HCT116 (cell line): ENCODE data around the gene CHST3. TPM values are rescaled to one million over a fixed set of nuclear protein-coding genes. Genes with fewer than 3 reads are reported as not detected.

Experiments used
- ATAC-seq: fragments of 200-7000 bp; cut with Tn5 transposase; 2 replicates; pipeline ENCODE4 v1.9.1; 2020; ENCODE audit warnings: mild to moderate bottlenecking, moderate library complexity
- BruUV-seq: library from RNA; stranded (reverse); fragments of 400-500 nt; replicated peaks from 2 replicates; lab custom pipeline; 2021; lab: Mats Ljungman, UMichigan
- CTCF ChIA-PET: fragments of 300-600 bp; sonication (Branson Sonifier 250); formaldehyde crosslinking; loops from one replicate; lab custom pipeline; 2021; ENCODE audit warnings: antibody characterized with exemption; lab: Charles Lee
- POLR2A ChIA-PET: fragments of 300-600, 350-600 bp; sonication (Branson Sonifier 250); formaldehyde crosslinking; loops from one replicate; lab custom pipeline; 2021; ENCODE audit warnings: antibody characterized with exemption; lab: Charles Lee
- RAD21 ChIA-PET, 2 experiments: fragments of 300-600 bp; sonication (Branson Sonifier 250); formaldehyde crosslinking; loops; one replicate each; lab custom pipeline; 2023; ENCODE audit warnings: low total read pairs in 2 of 2; ENCODE audit not compliant: uncharacterized antibody in 2 of 2, unreplicated experiment in 2 of 2, low non-redundant PET in 1 of 2; lab: Charles Lee
- DNase-seq: peaks from one replicate; pipeline ENCODE4 v3.0.0-alpha.2; 2010; ENCODE audit warnings: low read depth, low spot score
- H2AFZ ChIP-seq: fragments of 200-600 bp; shearing (Covaris generic), sonication (generic); 2 replicates; pipeline ENCODE4 v1.6.1; 2017; ENCODE audit warnings: low read depth, mixed run types, mixed read lengths, antibody characterized with exemption, low read length; ENCODE audit not compliant: poor library complexity, severe bottlenecking
- H3K27ac ChIP-seq: 2 replicates; pipeline ENCODE4 v1.5.1; 2012; ENCODE audit warnings: low read depth, low read length
- H3K27me3 ChIP-seq: fragments of 200-600 bp; sonication (generic); 2 replicates; pipeline ENCODE4 v1.6.1; 2016; ENCODE audit warnings: mixed run types, low read length, mixed read lengths; ENCODE audit not compliant: insufficient read depth
- H3K36me3 ChIP-seq, 2 experiments: fragments of 200-500 bp in 1 of 2; fragments of 200-600 bp in 1 of 2; sonication (Bioruptor generic) in 1 of 2; sonication (generic) in 1 of 2; 2 replicates each; pipeline versions ENCODE4 v1.5.1 to v1.6.1; 2014 to 2016; ENCODE audit warnings: low read length in 2 of 2, inconsistent platforms in 1 of 2, mixed read lengths in 1 of 2, mixed run types in 1 of 2; ENCODE audit not compliant: insufficient read depth in 2 of 2, control insufficient read depth in 1 of 2
- H3K4me1 ChIP-seq, 2 experiments: fragments of 200-600 bp in 1 of 2; sonication (generic) in 1 of 2; 2 replicates each; pipeline versions ENCODE4 v1.5.1 to v1.6.1; 2012 to 2017; ENCODE audit warnings: low read length in 2 of 2, inconsistent platforms in 1 of 2, mild to moderate bottlenecking in 1 of 2, mixed read lengths in 1 of 2, mixed run types in 1 of 2, moderate library complexity in 1 of 2; ENCODE audit not compliant: insufficient read depth in 2 of 2, control insufficient read depth in 1 of 2
- H3K4me2 ChIP-seq: fragments of 200-600 bp; sonication (generic); 2 replicates; pipeline ENCODE4 v1.6.1; 2017; ENCODE audit warnings: mixed run types, low read length, mixed read lengths
- H3K4me3 ChIP-seq, 2 experiments: fragments of 200-600 bp in 1 of 2; sonication (generic) in 1 of 2; replicated peaks in 1 of 2; 2 replicates each; pipeline ENCODE4 v1.5.1; 2011 to 2016; ENCODE audit warnings: low read length in 2 of 2, control low read depth in 1 of 2, low read depth in 1 of 2, mild to moderate bottlenecking in 1 of 2, mixed read lengths in 1 of 2, mixed run types in 1 of 2
- H3K79me2 ChIP-seq: fragments of 200-600 bp; sonication (generic); 2 replicates; pipeline ENCODE4 v1.6.1; 2017; ENCODE audit warnings: mild to moderate bottlenecking, mixed run types, low read length, moderate library complexity, mixed read lengths; ENCODE audit not compliant: insufficient read depth
- H3K9ac ChIP-seq: fragments of 200-600 bp; sonication (generic); 2 replicates; pipeline ENCODE4 v1.6.1; 2016; ENCODE audit warnings: low read length, mixed read lengths
- H3K9me2 ChIP-seq: fragments of 200-600 bp; sonication (generic), shearing (Covaris generic); 2 replicates; pipeline ENCODE4 v1.6.1; 2017; ENCODE audit warnings: mixed run types, mild to moderate bottlenecking, moderate library complexity; ENCODE audit not compliant: insufficient read depth
- H3K9me3 ChIP-seq, 2 experiments: fragments of 200-500 bp in 1 of 2; fragments of 200-600 bp in 1 of 2; sonication (Bioruptor generic) in 1 of 2; sonication (generic) in 1 of 2; 2 replicates each; pipeline ENCODE4 v1.6.1; 2014 to 2017; ENCODE audit warnings: low read length in 2 of 2, mixed read lengths in 2 of 2, inconsistent platforms in 1 of 2, low read depth in 1 of 2, mild to moderate bottlenecking in 1 of 2, mixed run types in 1 of 2, moderate library complexity in 1 of 2; ENCODE audit not compliant: control insufficient read depth in 1 of 2, insufficient read depth in 1 of 2
- H4K20me1 ChIP-seq: fragments of 200-600 bp; sonication (generic), shearing (Covaris generic); 2 replicates; pipeline ENCODE4 v1.6.1; 2017; ENCODE audit warnings: mixed run types, mild to moderate bottlenecking, moderate library complexity; ENCODE audit not compliant: insufficient read depth
- ATF3 ChIP-seq: IDR thresholded peaks from 2 replicates; pipeline ENCODE4 v1.6.1; 2012
- CBX3 ChIP-seq: IDR thresholded peaks from 2 replicates; pipeline ENCODE4 v1.6.1; 2012; ENCODE audit warnings: low read depth
- CEBPB ChIP-seq: IDR thresholded peaks from 2 replicates; pipeline ENCODE4 v1.6.1; 2012; ENCODE audit warnings: low read depth
- EGR1 ChIP-seq: IDR thresholded peaks from 2 replicates; pipeline ENCODE4 v1.6.1; 2012; ENCODE audit warnings: low read depth
- ELF1 ChIP-seq: IDR thresholded peaks from 2 replicates; pipeline ENCODE4 v1.6.1; 2012; ENCODE audit warnings: low read depth, borderline replicate concordance
- EZH2 ChIP-seq: fragments of 200-600 bp; sonication (generic); IDR thresholded peaks from 2 replicates; pipeline ENCODE4 v1.6.1; 2017; ENCODE audit warnings: antibody characterized with exemption, mixed run types
- EZH2phosphoT487 ChIP-seq: fragments of 200-600 bp; IDR thresholded peaks from 2 replicates; pipeline ENCODE4 v1.6.1; 2018; ENCODE audit warnings: antibody characterized with exemption, borderline replicate concordance
- FOSL1 ChIP-seq: IDR thresholded peaks from 2 replicates; pipeline ENCODE4 v1.6.1; 2012; ENCODE audit warnings: low read depth
- MAX ChIP-seq: IDR thresholded peaks from 2 replicates; pipeline ENCODE4 v1.6.1; 2012
- POLR2AphosphoS5 ChIP-seq: IDR thresholded peaks from 2 replicates; pipeline ENCODE4 v1.6.1; 2011; ENCODE audit warnings: mild to moderate bottlenecking, low read depth, low read length, moderate library complexity
- RAD21 ChIP-seq: IDR thresholded peaks from 2 replicates; pipeline ENCODE4 v1.6.1; 2012; ENCODE audit warnings: low read depth, mild to moderate bottlenecking
- REST ChIP-seq: IDR thresholded peaks from 2 replicates; pipeline ENCODE4 v1.6.1; 2012; ENCODE audit warnings: low read depth
- SIN3A ChIP-seq: IDR thresholded peaks from 2 replicates; pipeline ENCODE4 v1.6.1; 2012; ENCODE audit warnings: low read depth
- SP1 ChIP-seq: IDR thresholded peaks from 2 replicates; pipeline ENCODE4 v1.6.1; 2012; ENCODE audit warnings: low read depth
- SRF ChIP-seq: IDR thresholded peaks from 2 replicates; pipeline ENCODE4 v1.6.1; 2012; ENCODE audit warnings: low read depth
- TCF7L2 ChIP-seq: IDR thresholded peaks from 2 replicates; pipeline ENCODE4 v1.7.0; 2011; ENCODE audit warnings: borderline replicate concordance, inconsistent platforms; ENCODE audit not compliant: insufficient read depth, insufficient read length; ENCODE audit errors: extremely low read depth
- YY1 ChIP-seq: IDR thresholded peaks from 2 replicates; pipeline ENCODE4 v1.6.1; 2011; ENCODE audit warnings: low read length, low read depth, moderate library complexity, mild to moderate bottlenecking; ENCODE audit not compliant: insufficient replicate concordance; ENCODE audit errors: extremely low read depth
- ZNF274 ChIP-seq: fragments of 200-500 bp; sonication (Bioruptor generic); IDR thresholded peaks from 2 replicates; pipeline ENCODE4 v1.6.1; 2014; ENCODE audit warnings: mild to moderate bottlenecking, low read depth, low read length, inconsistent platforms
- intact Hi-C: fragments of 100-400 bp; cut with micrococcal nuclease; formaldehyde crosslinking; loops from 2 replicates; pipeline ENCODE4 v1.10.0; 2022
- total RNA-seq: library from RNA; stranded (reverse); gene quantifications from one replicate; pipeline ENCODE4 v1.2.1, GENCODE V29; 2021; ENCODE audit not compliant: unreplicated experiment
- TF ChIP-seq, protein P1 (sequence below), 3 experiments: fragments of 200-600 bp in 1 of 3; sonication (generic) in 1 of 3; IDR thresholded peaks in 2 of 3; conservative IDR thresholded peaks in 1 of 3; 2 replicates each; pipeline ENCODE4 v1.5.1; 2012 to 2017; ENCODE audit warnings: low read depth in 2 of 3, low read length in 2 of 3, antibody characterized with exemption in 1 of 3, borderline replicate concordance in 1 of 3, control low read depth in 1 of 3, mild to moderate bottlenecking in 1 of 3, mixed read lengths in 1 of 3, mixed run types in 1 of 3, moderate library complexity in 1 of 3; ENCODE audit not compliant: insufficient read depth in 1 of 3

CHST3 gene
- total RNA-seq, 1 experiment from 2014 or later: 10.6 TPM

- TF ChIP-seq REST: no peak
- no peak for TF ChIP-seq CEBPB
- TF ChIP-seq MAX: no peak
Observed at GRCh38 chr10:71981015-71981875, 17.1 kb downstream of the CHST3 start (continued).

GRCh38 chr10:71981876-71982230 is 17.7 kb downstream of the CHST3 start:
- Histone ChIP-seq H3K79me2 (peaks cover 47% of the 10 kb centered on the region), H3K4me2 (no peak overlapping the region), H3K9me3 (no peaks in the 10 kb centered on the region), H3K36me3 (no peaks in the 10 kb centered on the region), H4K20me1 (no peaks in the 10 kb centered on the region), H3K27ac (no peak overlapping the region)
- ATAC-seq (no peak), DNase-seq (no peak)
- intact Hi-C loops: no loop called here
- TF ChIP-seq MAX (no peak), ATF3 (no peak), EGR1 (no peak), YY1 (no peak), SRF (no peak), TCF7L2 (no peak), SP1 (no peak), SIN3A (no peak), RAD21 (no peak), FOSL1 (no peak), POLR2AphosphoS5 (no peak), CBX3 (no peak), EZH2 (no peak), ZNF274 (no peak), EZH2phosphoT487 (no peak), ELF1 (no peak)
- TF ChIP-seq, protein P1, sequence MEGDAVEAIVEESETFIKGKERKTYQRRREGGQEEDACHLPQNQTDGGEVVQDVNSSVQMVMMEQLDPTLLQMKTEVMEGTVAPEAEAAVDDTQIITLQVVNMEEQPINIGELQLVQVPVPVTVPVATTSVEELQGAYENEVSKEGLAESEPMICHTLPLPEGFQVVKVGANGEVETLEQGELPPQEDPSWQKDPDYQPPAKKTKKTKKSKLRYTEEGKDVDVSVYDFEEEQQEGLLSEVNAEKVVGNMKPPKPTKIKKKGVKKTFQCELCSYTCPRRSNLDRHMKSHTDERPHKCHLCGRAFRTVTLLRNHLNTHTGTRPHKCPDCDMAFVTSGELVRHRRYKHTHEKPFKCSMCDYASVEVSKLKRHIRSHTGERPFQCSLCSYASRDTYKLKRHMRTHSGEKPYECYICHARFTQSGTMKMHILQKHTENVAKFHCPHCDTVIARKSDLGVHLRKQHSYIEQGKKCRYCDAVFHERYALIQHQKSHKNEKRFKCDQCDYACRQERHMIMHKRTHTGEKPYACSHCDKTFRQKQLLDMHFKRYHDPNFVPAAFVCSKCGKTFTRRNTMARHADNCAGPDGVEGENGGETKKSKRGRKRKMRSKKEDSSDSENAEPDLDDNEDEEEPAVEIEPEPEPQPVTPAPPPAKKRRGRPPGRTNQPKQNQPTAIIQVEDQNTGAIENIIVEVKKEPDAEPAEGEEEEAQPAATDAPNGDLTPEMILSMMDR (IDR thresholded peaks at IDR 0.05 in 2 of 3, conservative IDR thresholded peaks at IDR 0.05 in 1 of 3; ENCODE audit: borderline replicate concordance in 1 of 3, insufficient read depth in 1 of 3, low read depth in 2 of 3, low read length in 2 of 3): no peak
- TF ChIP-seq, all 23 proteins: peak for 0
- Histone ChIP-seq H3K4me1 (peaks cover 4 to 6% of the 10 kb centered on the region in 2 experiments), H3K9me2 (no peaks in the 10 kb centered on the region), H3K4me3 (no peak overlapping the region), H3K9ac (no peak overlapping the region), H2AFZ (no peak overlapping the region), H3K27me3 (no peaks in the 10 kb centered on the region)
- ChIA-PET POLR2A (no interaction called here), CTCF (no interaction called here), RAD21 (no interaction called here)
- BruUV-seq: no TSS peak
